Medulla oblongata (tissue), 1 donor: ENCODE data around the gene CNDP2.
"Not testable (repeated sequence)": the region's sequence is repeated elsewhere in the genome, so short reads cannot be mapped to it uniquely, and the experiment has no call there.

Source experiments
- DNase-seq: peaks from one replicate; pipeline ENCODE4 v3.0.0-alpha.2; 2015; ENCODE audit errors: extremely low spot score

CNDP2 gene

GRCh38 chr18:74517236-74517630 lies 21.1 kb downstream of the CNDP2 start:
- DNase-seq: no peak

- DNase-seq: no peak
Observed at GRCh38 chr18:74518456-74519295, 22.5 kb downstream of the CNDP2 start.

- no peak for DNase-seq
Observed at GRCh38 chr18:74519320-74520095, 23.3 kb downstream of the CNDP2 start.

- no peak for DNase-seq
Observed at GRCh38 chr18:74520096-74520833, 24.1 kb downstream of the CNDP2 start.

GRCh38 chr18:74521068-74521725 lies 25.0 kb downstream of the CNDP2 start:
- no peak for DNase-seq

- DNase-seq: no peak
Observed at GRCh38 chr18:74522635-74523548, 26.7 kb downstream of the CNDP2 start.

GRCh38 chr18:74524097-74524496 lies 27.9 kb downstream of the CNDP2 start:
- DNase-seq: peak; percentile 74

GRCh38 chr18:74524915-74525314 lies 28.8 kb downstream of the CNDP2 start:
- not testable (repeated sequence) for DNase-seq

- no peak for DNase-seq
Observed at GRCh38 chr18:74525741-74526140, 29.6 kb downstream of the CNDP2 start.

GRCh38 chr18:74526488-74526887 lies 30.3 kb downstream of the CNDP2 start:
- no peak for DNase-seq

GRCh38 chr18:74528478-74528877 lies 32.3 kb downstream of the CNDP2 start:
- no peak for DNase-seq

- peak; percentile 78 for DNase-seq
Observed at GRCh38 chr18:74528913-74529312, 32.8 kb downstream of the CNDP2 start.

- DNase-seq: no peak
Observed at GRCh38 chr18:74529378-74529777, 33.2 kb downstream of the CNDP2 start.

- DNase-seq: no peak
Observed at GRCh38 chr18:74529811-74530583, 33.8 kb downstream of the CNDP2 start.

- DNase-seq: no peak
Observed at GRCh38 chr18:74530584-74530862, 34.4 kb downstream of the CNDP2 start.

- no peak for DNase-seq
Observed at GRCh38 chr18:74531043-74531442, 34.9 kb downstream of the CNDP2 start.

- no peak for DNase-seq
Observed at GRCh38 chr18:74532511-74533025, 36.4 kb downstream of the CNDP2 start.

- no peak for DNase-seq
Observed at GRCh38 chr18:74533666-74534065, 37.5 kb downstream of the CNDP2 start.

- peak; percentile 91 for DNase-seq
Observed at GRCh38 chr18:74534150-74534969, 38.2 kb downstream of the CNDP2 start, which contains the start of gene CNDP1. Gene CNDP1 (plus strand): TSS chr18:74534500. CDS start chr18:74534668, 168 bp downstream.
